ENCODE measurements around the gene GNB1L. TPM values are rescaled to one million over a fixed set of nuclear protein-coding genes. Genes with fewer than 3 reads are reported as not detected.

Gene GNB1L
- total RNA-seq, 4 donors from 2014 or later = 4.8 to 8.7 (median 7.4) TPM

GRCh38 chr22:19802001-19802893, 52.4 kb downstream of the GNB1L start:
- H3K27ac ChIP-seq = no peak overlapping the region
- WGBS, 2 donors (ENCODE audit: low coverage in 1 of 2) = 87% methylated on average over 6 of the region's 26 CpGs; no CpG with 5 or more reads in 1 of the 2 donors
- ATAC-seq = no peak
- no peaks in the 10 kb centered on the region for H3K4me1 ChIP-seq
- TF ChIP-seq POLR2AphosphoS5 (IDR thresholded peaks at IDR 0.05) (no peak), EP300 (IDR thresholded peaks at IDR 0.05) (no peak), POLR2A (IDR thresholded peaks at IDR 0.05) (no peak)
- TF ChIP-seq, protein P1, sequence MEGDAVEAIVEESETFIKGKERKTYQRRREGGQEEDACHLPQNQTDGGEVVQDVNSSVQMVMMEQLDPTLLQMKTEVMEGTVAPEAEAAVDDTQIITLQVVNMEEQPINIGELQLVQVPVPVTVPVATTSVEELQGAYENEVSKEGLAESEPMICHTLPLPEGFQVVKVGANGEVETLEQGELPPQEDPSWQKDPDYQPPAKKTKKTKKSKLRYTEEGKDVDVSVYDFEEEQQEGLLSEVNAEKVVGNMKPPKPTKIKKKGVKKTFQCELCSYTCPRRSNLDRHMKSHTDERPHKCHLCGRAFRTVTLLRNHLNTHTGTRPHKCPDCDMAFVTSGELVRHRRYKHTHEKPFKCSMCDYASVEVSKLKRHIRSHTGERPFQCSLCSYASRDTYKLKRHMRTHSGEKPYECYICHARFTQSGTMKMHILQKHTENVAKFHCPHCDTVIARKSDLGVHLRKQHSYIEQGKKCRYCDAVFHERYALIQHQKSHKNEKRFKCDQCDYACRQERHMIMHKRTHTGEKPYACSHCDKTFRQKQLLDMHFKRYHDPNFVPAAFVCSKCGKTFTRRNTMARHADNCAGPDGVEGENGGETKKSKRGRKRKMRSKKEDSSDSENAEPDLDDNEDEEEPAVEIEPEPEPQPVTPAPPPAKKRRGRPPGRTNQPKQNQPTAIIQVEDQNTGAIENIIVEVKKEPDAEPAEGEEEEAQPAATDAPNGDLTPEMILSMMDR (IDR thresholded peaks at IDR 0.05) = no peak
- H3K9me3 ChIP-seq = no peaks in the 10 kb centered on the region
- H3K36me3 ChIP-seq = peaks cover 0 to 54% of the 10 kb centered on the region in 2 donors
- H3K27me3 ChIP-seq = no peaks in the 10 kb centered on the region
- H3K4me3 ChIP-seq = no peak overlapping the region

- ATAC-seq = no peak
- Histone ChIP-seq H3K27me3 (no peaks in the 10 kb centered on the region), H3K4me1 (no peaks in the 10 kb centered on the region), H3K9me3 (no peaks in the 10 kb centered on the region), H3K36me3 (peaks cover 0 to 51% of the 10 kb centered on the region in 2 donors), H3K4me3 (no peak overlapping the region), H3K27ac (no peak overlapping the region)
- 40 to 71% methylated on average over 1 to 7 of the region's 18 CpGs for WGBS, 2 donors (ENCODE audit: low coverage in 1 of 2)
- TF ChIP-seq POLR2AphosphoS5 (IDR thresholded peaks at IDR 0.05) = no peak
- TF ChIP-seq, protein P1 (IDR thresholded peaks at IDR 0.05) = no peak
- TF ChIP-seq POLR2A (IDR thresholded peaks at IDR 0.05) = no peak
- no peak for TF ChIP-seq EP300 (IDR thresholded peaks at IDR 0.05)
Observed at GRCh38 chr22:19801340-19802000, 53.2 kb downstream of the GNB1L start.

DNA sequence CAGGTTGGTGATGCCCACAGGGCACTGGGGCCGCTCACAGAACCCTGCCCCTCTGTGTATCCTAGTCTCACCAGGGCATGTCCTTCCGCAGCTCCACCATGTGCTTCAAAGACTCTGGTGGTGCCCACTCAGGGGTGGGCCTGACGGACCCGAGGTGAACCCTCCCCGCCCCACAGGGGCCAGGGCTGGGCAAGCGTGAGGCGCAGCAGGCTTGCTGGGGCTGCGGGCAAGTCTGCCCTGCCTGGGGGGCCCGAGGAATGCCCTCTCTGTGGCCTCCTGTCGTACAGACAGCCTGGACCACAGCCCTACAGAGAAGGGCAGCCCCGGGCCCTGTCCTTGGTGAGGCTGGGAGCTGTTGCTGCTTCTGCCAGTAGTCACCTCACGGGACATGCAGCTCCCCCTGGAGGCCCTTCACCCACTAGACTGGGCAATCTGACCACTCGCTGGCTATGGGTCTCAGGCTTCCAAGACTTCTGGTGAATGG, 53.9 kb downstream of the GNB1L start:
- no peak for ATAC-seq
- no peak for TF ChIP-seq EP300 (IDR thresholded peaks at IDR 0.05)
- TF ChIP-seq POLR2A (IDR thresholded peaks at IDR 0.05) = no peak
- TF ChIP-seq POLR2AphosphoS5 (IDR thresholded peaks at IDR 0.05) = no peak
- TF ChIP-seq, protein P1 (IDR thresholded peaks at IDR 0.05) = no peak
- WGBS, 2 donors (ENCODE audit: low coverage in 1 of 2) = no CpG with 5 or more reads among the region's 13 CpGs

DNA sequence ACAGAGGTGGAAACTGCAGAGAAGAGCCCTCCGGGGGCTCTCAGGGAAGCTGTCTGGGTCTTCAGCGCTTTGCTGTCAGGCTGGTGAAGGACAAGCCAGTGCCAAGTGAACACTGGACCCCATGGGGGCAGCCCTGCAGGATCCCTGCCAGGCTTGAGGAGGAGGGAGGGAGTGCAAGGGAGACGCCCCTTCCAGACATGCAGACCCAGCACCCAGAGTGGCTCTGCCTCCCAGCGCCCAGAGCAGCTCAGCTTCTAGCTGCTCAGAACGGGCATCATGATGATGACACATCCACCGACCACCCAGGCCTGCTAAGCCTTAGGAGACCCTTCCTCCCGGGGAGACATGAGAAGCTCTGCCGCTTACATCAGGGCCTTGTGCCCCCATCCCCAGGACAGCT, 54.4 kb downstream of the GNB1L start:
- TF ChIP-seq POLR2AphosphoS5 (IDR thresholded peaks at IDR 0.05) = no peak
- TF ChIP-seq EP300 (IDR thresholded peaks at IDR 0.05) = no peak
- TF ChIP-seq POLR2A (IDR thresholded peaks at IDR 0.05) = no peak
- TF ChIP-seq, protein P1 (IDR thresholded peaks at IDR 0.05) = no peak
- ATAC-seq = no peak
- Histone ChIP-seq H3K27me3 (no peaks in the 10 kb centered on the region), H3K4me3 (no peak overlapping the region), H3K9me3 (no peaks in the 10 kb centered on the region), H3K27ac (no peak overlapping the region), H3K36me3 (peaks cover 0 to 41% of the 10 kb centered on the region in 2 donors), H3K4me1 (no peaks in the 10 kb centered on the region)
- WGBS, 2 donors (ENCODE audit: low coverage in 1 of 2) = no CpG with 5 or more reads among the region's 8 CpGs

More for the DNA sequence above, 53.9 kb downstream of the GNB1L start:
- Histone ChIP-seq H3K4me3 (no peak overlapping the region), H3K9me3 (no peaks in the 10 kb centered on the region), H3K27ac (no peak overlapping the region), H3K27me3 (no peaks in the 10 kb centered on the region), H3K4me1 (no peaks in the 10 kb centered on the region), H3K36me3 (peaks cover 0 to 45% of the 10 kb centered on the region in 2 donors)

Measured in gastroesophageal sphincter (tissue), 4 donors.